K562 (cell line): ENCODE results near the gene ATP5PD. TPM values are rescaled to one million over a fixed set of nuclear protein-coding genes. Genes with fewer than 3 reads are reported as not detected.

Source experiments
- BCOR ChIP-seq: fragments of 450-650 bp; IDR thresholded peaks from 2 replicates; pipeline ENCODE4 v1.6.1; 2016
- DPF2 ChIP-seq: fragments of 450-650 bp; IDR thresholded peaks from 2 replicates; pipeline ENCODE4 v1.6.1; 2016
- ELF2 ChIP-seq: fragments of 250-450 bp; sonication (Bioruptor Pico); IDR thresholded peaks from 2 replicates; pipeline ENCODE4 v1.5.0; 2021; ENCODE audit warnings: mild to moderate bottlenecking
- HLTF ChIP-seq: fragments of 450-650 bp; IDR thresholded peaks from 2 replicates; pipeline ENCODE4 v1.6.1; 2016
- L3MBTL2 ChIP-seq: fragments of 450-650 bp; IDR thresholded peaks from 2 replicates; pipeline ENCODE4 v1.6.1; 2016; ENCODE audit warnings: mild to moderate bottlenecking, moderate library complexity
- NFRKB ChIP-seq: fragments of 450-650 bp; IDR thresholded peaks from 2 replicates; pipeline ENCODE4 v1.6.1; 2016; ENCODE audit warnings: low read depth
- NRF1 ChIP-seq, 2 experiments: fragments of 450-650 bp; IDR thresholded peaks in 1 of 2; conservative IDR thresholded peaks in 1 of 2; 2 replicates each; pipeline ENCODE4 v1.6.1; 2014; ENCODE audit warnings: mild to moderate bottlenecking in 2 of 2
- PTBP1 ChIP-seq: fragments of 200-400 bp; formaldehyde crosslinking; IDR thresholded peaks from 2 replicates; pipeline ENCODE4 v1.6.1; 2017; ENCODE audit warnings: low read depth, low read length
- ZBTB2 ChIP-seq: fragments of 450-650 bp; IDR thresholded peaks from 2 replicates; pipeline ENCODE4 v1.6.1; 2016; ENCODE audit warnings: antibody characterized with exemption
- ZBTB34 ChIP-seq: fragments of 250-450 bp; sonication (Bioruptor Pico); IDR thresholded peaks from 2 replicates; pipeline ENCODE4 v1.8.0; 2021; ENCODE audit warnings: mild to moderate bottlenecking, moderate library complexity
- ZNF146 ChIP-seq: IDR thresholded peaks from one replicate; pipeline ENCODE4 v1.6.1; 2018; ENCODE audit warnings: missing compliant biosample characterization; ENCODE audit not compliant: unreplicated experiment
- ZNF384 ChIP-seq: IDR thresholded peaks from 2 replicates; pipeline ENCODE4 v1.6.1; 2012; ENCODE audit warnings: low read depth, low read length, improper control_type of control experiment
- polyA plus RNA-seq, 8 experiments: library from polyadenylated mRNA; depleted of rRNA in 4 of 8; stranded (reverse) in 5 of 8; unstranded in 3 of 8; fragments of >200 nt; fragmentation: Nextera tagmentation in 2 of 8; fragmentation: Illumina TruSeq in 1 of 8; extraction: Ambion mirVana in 2 of 8; extraction: Trizol in 1 of 8; gene quantifications; 2 replicates each; pipeline versions ENCODE4 v1.2.1 to v1.2.3, GENCODE V29; 2011 to 2014; ENCODE audit warnings: inconsistent platforms in 1 of 8, missing spikeins in 1 of 8
- total RNA-seq, 7 experiments: library from RNA; depleted of rRNA in 6 of 7; stranded (reverse); fragments of >200 nt in 6 of 7; fragmentation: Illumina TruSeq in 2 of 7; extraction: Trizol in 2 of 7; gene quantifications; 2 replicates each; pipeline versions ENCODE4 v1.2.1 to v1.2.3, GENCODE V29; 2011 to 2021; ENCODE audit warnings: low replicate concordance in 1 of 7
- TF ChIP-seq, protein P1 (sequence below): sonication (generic); formaldehyde crosslinking; IDR thresholded peaks from 2 replicates; pipeline ENCODE4 v1.8.1; 2023; ENCODE audit warnings: mild to moderate bottlenecking, missing genetic modification reagents
- TF ChIP-seq, protein P2 (sequence below): fragments of 450-650 bp; IDR thresholded peaks from 2 replicates; pipeline ENCODE4 v1.6.1; 2016; ENCODE audit warnings: borderline replicate concordance
- TF ChIP-seq, protein P3 (sequence below): sonication (generic); formaldehyde crosslinking; IDR thresholded peaks from 2 replicates; pipeline ENCODE4 v1.8.1; 2023; ENCODE audit warnings: mild to moderate bottlenecking, missing genetic modification reagents, moderate library complexity
- TF ChIP-seq, protein P4 (sequence below): fragments of 450-650 bp; IDR thresholded peaks from 2 replicates; pipeline ENCODE4 v1.6.1; 2016
- TF ChIP-seq, protein P5 (sequence below), 2 experiments: fragments of 450-650 bp; IDR thresholded peaks; 2 replicates each; pipeline ENCODE4 v1.6.1; 2016
- TF ChIP-seq, protein P6 (sequence below): fragments of 450-650 bp; formaldehyde crosslinking; IDR thresholded peaks from 2 replicates; pipeline ENCODE4 v1.4.0; 2020; ENCODE audit warnings: mild to moderate bottlenecking, moderate library complexity

Gene ATP5PD
- total and polyA plus RNA-seq, 9 of the 15 experiments (the other 6 are each of a cell fraction or from before 2014, with no cell fraction given), result 271 to 828 (median 432) TPM

GRCh38 chr17:75091855-75092327 lies 45.1 kb upstream of the ATP5PD start (continued):
- TF ChIP-seq, protein P1, sequence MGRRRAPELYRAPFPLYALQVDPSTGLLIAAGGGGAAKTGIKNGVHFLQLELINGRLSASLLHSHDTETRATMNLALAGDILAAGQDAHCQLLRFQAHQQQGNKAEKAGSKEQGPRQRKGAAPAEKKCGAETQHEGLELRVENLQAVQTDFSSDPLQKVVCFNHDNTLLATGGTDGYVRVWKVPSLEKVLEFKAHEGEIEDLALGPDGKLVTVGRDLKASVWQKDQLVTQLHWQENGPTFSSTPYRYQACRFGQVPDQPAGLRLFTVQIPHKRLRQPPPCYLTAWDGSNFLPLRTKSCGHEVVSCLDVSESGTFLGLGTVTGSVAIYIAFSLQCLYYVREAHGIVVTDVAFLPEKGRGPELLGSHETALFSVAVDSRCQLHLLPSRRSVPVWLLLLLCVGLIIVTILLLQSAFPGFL (CRISPR knock-in tag), result no peak
- TF ChIP-seq NFRKB (peak; percentile 54; the same call in 1 of the 2 replicates), ZBTB2 (peak; percentile 94), ZBTB34 (CRISPR knock-in tag) (no peak), PTBP1 (no peak), ELF2 (CRISPR knock-in tag) (no peak), ZNF146 (no peak), HLTF (peak; percentile 80; the same call in 1 of the 2 replicates), L3MBTL2 (no peak), NRF1 (conservative IDR thresholded peaks at IDR 0.05 in 1 of 2, IDR thresholded peaks at IDR 0.05 in 1 of 2) (peak; percentile 86 to 89), DPF2 (peak; percentile 66), BCOR (0 out of 2 replicates have a peak, but pooled peaks have one; percentile 22), ZNF384 (no peak)
- TF ChIP-seq, protein P2, sequence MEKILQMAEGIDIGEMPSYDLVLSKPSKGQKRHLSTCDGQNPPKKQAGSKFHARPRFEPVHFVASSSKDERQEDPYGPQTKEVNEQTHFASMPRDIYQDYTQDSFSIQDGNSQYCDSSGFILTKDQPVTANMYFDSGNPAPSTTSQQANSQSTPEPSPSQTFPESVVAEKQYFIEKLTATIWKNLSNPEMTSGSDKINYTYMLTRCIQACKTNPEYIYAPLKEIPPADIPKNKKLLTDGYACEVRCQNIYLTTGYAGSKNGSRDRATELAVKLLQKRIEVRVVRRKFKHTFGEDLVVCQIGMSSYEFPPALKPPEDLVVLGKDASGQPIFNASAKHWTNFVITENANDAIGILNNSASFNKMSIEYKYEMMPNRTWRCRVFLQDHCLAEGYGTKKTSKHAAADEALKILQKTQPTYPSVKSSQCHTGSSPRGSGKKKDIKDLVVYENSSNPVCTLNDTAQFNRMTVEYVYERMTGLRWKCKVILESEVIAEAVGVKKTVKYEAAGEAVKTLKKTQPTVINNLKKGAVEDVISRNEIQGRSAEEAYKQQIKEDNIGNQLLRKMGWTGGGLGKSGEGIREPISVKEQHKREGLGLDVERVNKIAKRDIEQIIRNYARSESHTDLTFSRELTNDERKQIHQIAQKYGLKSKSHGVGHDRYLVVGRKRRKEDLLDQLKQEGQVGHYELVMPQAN, result peak; percentile 41
- TF ChIP-seq, protein P3, sequence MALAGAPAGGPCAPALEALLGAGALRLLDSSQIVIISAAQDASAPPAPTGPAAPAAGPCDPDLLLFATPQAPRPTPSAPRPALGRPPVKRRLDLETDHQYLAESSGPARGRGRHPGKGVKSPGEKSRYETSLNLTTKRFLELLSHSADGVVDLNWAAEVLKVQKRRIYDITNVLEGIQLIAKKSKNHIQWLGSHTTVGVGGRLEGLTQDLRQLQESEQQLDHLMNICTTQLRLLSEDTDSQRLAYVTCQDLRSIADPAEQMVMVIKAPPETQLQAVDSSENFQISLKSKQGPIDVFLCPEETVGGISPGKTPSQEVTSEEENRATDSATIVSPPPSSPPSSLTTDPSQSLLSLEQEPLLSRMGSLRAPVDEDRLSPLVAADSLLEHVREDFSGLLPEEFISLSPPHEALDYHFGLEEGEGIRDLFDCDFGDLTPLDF (CRISPR knock-in tag), result no peak
- TF ChIP-seq, protein P4, sequence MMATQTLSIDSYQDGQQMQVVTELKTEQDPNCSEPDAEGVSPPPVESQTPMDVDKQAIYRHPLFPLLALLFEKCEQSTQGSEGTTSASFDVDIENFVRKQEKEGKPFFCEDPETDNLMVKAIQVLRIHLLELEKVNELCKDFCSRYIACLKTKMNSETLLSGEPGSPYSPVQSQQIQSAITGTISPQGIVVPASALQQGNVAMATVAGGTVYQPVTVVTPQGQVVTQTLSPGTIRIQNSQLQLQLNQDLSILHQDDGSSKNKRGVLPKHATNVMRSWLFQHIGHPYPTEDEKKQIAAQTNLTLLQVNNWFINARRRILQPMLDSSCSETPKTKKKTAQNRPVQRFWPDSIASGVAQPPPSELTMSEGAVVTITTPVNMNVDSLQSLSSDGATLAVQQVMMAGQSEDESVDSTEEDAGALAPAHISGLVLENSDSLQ, result no peak
- TF ChIP-seq, protein P5, sequence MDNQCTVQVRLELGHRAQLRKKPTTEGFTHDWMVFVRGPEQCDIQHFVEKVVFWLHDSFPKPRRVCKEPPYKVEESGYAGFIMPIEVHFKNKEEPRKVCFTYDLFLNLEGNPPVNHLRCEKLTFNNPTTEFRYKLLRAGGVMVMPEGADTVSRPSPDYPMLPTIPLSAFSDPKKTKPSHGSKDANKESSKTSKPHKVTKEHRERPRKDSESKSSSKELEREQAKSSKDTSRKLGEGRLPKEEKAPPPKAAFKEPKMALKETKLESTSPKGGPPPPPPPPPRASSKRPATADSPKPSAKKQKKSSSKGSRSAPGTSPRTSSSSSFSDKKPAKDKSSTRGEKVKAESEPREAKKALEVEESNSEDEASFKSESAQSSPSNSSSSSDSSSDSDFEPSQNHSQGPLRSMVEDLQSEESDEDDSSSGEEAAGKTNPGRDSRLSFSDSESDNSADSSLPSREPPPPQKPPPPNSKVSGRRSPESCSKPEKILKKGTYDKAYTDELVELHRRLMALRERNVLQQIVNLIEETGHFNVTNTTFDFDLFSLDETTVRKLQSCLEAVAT (IDR thresholded peaks at IDR 0.05), result peak; percentile 66 to 82; a peak in 2 of 4 replicates
- TF ChIP-seq, protein P6, sequence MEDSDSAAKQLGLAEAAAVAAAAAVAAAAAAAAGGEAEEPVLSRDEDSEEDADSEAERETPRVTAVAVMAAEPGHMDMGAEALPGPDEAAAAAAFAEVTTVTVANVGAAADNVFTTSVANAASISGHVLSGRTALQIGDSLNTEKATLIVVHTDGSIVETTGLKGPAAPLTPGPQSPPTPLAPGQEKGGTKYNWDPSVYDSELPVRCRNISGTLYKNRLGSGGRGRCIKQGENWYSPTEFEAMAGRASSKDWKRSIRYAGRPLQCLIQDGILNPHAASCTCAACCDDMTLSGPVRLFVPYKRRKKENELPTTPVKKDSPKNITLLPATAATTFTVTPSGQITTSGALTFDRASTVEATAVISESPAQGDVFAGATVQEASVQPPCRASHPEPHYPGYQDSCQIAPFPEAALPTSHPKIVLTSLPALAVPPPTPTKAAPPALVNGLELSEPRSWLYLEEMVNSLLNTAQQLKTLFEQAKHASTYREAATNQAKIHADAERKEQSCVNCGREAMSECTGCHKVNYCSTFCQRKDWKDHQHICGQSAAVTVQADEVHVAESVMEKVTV (CRISPR knock-in tag), result no peak
